ENCODE results near the gene RAB40C.

RAB40C gene

GRCh38 chr16:619476-620100 is 29.7 kb downstream of the RAB40C start:
- no peak for DNase-seq

DNA sequence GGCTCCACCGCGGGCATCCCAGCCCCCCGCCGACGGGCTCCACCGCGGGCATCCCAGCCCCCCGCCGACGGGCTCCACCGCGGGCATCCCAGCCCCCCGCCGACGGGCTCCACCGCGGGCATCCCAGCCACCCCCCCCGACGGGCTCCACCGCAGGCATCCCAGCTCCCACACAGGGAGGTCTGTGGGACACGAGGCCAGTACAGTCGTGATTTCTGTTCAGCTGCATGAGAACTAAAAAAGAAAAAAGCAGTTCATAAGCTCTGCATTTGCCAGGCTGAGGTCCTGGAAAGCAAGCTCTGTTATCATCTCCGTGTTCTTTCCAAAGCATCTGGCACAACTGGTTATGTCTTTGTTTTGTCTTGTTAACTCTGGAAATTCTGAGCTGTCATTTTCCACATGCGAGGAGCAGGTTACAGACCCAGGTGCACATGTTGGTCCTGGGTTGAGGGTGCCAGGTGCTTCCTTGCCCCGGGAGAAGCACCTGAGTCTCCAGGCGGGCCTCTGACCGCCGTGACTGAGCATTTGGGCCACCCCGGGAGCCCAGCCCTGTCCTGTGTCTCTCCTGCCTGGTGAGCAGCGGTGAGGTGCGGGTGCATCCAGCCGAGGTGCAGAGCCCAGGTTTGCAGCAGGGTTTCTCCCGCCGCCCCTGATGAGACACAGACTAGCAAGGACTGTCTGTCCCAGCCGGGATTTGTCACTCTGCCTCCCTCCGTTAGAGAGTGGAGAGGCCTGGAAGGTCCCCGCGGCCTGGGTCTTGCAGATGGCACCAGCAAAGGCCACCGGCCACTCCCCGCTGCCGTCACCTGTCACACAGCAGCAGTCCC is 31.0 kb downstream of the RAB40C start:
- no peak for DNase-seq

- no peak for DNase-seq
These were observed 31.8 kb downstream of the RAB40C start for GRCh38 chr16:621526-622105.

DNA sequence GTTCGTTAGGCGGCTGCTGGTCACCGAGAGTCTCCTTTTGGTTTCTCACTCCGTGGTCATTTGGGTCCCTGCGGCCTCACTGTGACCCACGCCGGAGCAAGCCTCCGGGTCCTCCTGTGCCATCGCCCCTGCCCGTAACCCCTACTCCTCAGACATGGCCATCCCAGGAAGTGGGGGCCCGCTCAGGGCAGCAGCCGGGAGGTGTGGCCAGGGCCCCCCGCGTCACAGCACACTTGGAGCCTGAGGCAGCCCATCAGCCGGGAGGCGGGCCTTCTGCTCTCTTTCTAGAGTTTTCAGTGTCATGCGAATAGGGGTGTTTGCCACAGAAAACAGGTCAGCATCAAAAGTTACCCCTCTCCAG is 33.0 kb downstream of the RAB40C start:
- no peak for DNase-seq

- DNase-seq: no peak
These were observed 34.7 kb downstream of the RAB40C start for GRCh38 chr16:624526-625070.

- no peak for DNase-seq
These were observed 35.5 kb downstream of the RAB40C start for GRCh38 chr16:625117-625976.

DNA sequence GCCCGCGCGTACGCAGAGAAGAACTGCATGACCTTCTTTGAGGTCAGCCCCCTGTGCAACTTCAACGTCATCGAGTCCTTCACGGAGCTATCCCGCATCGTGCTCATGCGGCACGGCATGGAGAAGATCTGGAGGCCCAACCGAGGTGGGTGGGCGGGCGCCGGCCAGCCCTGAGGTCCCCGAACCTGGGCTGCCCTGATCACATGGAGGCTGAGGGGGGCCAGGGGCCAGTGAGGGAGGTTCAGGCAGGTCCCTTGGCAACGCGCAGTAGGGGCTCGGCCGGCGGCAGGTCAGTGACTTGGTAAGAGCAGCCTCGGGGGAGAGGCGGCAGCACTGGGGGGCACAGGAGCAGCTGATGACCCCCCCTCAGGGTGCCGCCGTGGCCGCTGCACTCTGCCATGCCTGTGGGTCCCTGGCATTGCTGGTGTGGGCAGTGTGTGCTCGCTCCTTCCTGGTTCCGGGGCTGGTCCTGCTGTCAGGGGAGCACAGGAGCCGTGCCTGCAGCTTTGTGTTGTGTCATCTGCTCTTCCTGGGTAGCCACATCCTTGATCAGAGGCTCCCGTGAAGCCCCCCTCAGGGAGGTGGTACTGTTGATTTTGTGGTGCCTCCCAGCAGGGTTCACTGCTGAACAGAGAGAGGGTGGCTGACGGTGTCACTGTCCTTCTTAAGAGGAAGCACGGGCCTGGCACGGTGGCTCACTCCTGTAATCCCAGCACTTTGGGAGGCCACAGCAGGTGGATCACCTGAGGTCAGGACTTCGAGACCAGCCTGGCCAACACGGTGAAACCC is 36.3 kb downstream of the RAB40C start:
- DNase-seq: no peak

DNA sequence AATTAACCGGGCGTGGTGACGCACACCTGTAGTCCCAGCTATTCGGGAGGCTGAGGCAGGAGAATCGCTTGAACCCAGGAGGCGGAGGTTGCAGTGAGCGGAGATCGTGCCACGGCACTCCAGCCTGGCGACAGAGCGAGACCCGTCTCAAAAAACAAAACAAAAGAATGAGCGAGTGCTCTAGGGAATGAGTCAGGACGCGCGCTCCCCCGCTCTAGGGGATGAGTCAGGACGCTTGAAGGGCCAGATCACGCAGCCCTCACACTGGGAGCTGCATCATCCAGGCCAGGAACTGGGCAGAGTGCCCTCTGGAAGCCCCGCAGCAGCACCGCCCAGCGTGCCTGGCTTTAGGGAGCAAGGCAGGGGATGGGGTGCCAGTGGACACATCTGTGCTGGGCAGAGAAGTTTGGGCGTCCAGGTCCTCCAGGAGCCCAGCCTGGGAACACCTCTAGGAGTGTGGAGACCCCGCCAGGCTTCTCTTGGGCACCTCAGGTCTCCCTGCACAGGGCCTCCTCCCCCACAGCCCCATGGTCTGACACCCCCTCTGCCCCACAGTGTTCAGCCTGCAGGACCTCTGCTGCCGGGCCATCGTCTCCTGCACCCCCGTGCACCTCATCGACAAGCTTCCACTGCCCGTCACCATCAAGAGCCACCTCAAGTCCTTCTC is 37.1 kb downstream of the RAB40C start:
- no peak for DNase-seq

- DNase-seq: no peak
These were observed 37.8 kb downstream of the RAB40C start for GRCh38 chr16:627454-628239.

- DNase-seq: no peak
These were observed 38.6 kb downstream of the RAB40C start for GRCh38 chr16:628321-629061.

GRCh38 chr16:629185-629832 is 39.4 kb downstream of the RAB40C start:
- DNase-seq: no peak

DNA sequence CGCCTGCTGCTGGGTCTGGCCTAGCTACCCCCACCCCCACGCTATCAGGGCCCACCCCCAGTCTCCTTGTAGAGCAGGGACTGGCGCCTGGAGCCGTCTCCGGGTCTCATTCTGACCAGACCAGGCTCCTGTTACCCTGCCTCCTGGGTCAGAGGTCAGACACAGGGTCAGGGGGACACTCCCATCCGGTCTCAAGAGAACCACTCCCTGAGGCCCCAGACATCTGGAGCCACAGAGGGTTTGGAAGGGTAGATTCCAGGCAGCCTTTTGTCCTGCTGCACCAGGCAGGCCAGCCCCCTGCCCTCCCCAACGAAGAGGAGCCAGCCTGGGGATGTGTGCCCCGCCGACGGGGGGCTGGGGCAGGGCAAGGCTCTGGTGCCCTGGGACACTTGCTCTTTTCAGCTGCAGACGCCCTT is 40.0 kb downstream of the RAB40C start:
- DNase-seq: no peak

DNA sequence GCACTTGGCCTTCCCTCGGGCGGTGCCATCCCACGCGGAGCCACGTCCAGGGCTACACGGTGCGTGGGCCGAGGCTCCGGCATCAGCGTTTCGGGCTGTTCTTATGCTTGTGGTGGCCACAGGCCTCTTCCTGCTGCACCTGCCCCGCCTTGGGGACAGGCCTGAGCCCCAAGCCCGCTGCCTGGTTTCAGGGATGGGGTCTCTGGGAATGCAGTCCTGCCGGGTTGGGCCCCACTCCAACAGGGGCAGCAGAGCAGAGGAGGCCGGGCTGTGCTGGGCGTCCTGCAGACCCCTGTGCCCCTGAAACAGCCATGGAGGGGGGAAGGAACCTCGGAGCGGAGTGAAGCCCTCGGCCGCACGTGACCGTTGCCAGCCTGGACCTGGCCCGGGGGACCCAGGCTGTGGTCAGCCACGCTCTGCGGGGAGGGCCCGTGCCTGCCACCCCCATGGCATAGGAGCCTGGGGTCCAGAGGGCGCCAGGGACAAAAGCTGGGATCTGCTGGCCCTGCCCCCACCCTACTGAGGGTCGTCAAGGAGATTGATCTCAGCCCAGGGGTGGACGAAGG is 40.5 kb downstream of the RAB40C start:
- DNase-seq: peak; percentile 25

GRCh38 chr16:630815-631405 is 41.0 kb downstream of the RAB40C start, which contains the start of gene WFIKKN1:
TSS of gene WFIKKN1 (plus strand) at chr16:630985. CDS start at chr16:631254, 269 bp downstream.
- DNase-seq: no peak

- no peak for DNase-seq
These were observed 42.0 kb downstream of the RAB40C start for GRCh38 chr16:631808-632358.

- no peak for DNase-seq
These were observed 42.8 kb downstream of the RAB40C start for GRCh38 chr16:632486-633335.

All from inflammatory macrophage treated with lipopolysaccharide for 4 hours (primary cell).